DMS79 (cell line): ENCODE data around the gene SAPCD2.
A peak's percentile ranks its signal among the peaks of the same experiment; 100 is the strongest.
"Not testable (repeated sequence)": the region's sequence is repeated elsewhere in the genome, so short reads cannot be mapped to it uniquely, and the experiment has no call there.

Experiments used
- DNase-seq: peaks from one replicate; lab custom pipeline; 2025; lab: John Stamatoyannopoulos, UW

SAPCD2 gene

GRCh38 chr9:137070201-137070905 lies at the start of gene SAPCD2:
Gene SAPCD2, minus strand, starts transcription at chr9:137070557. Its CDS starts 97 bp downstream, at chr9:137070460.
- DNase-seq: peak; percentile 91

- not testable (repeated sequence) for DNase-seq
These were observed 47.8 kb upstream of the SAPCD2 start for GRCh38 chr9:137118092-137118603.

- no peak for DNase-seq
These were observed 46.9 kb upstream of the SAPCD2 start for GRCh38 chr9:137117269-137117731.

GRCh38 chr9:137116728-137117127 lies 46.4 kb upstream of the SAPCD2 start:
- DNase-seq: no peak

- no peak for DNase-seq
These were observed 45.7 kb upstream of the SAPCD2 start for GRCh38 chr9:137116027-137116507.

GRCh38 chr9:137115394-137116026 lies 45.2 kb upstream of the SAPCD2 start:
- DNase-seq: no peak

- no peak for DNase-seq
These were observed 44.4 kb upstream of the SAPCD2 start, which contains the start of gene DPP7 for GRCh38 chr9:137114613-137115393. Gene DPP7, minus strand, starts transcription at chr9:137114733. Its CDS starts 20 bp downstream, at chr9:137114713.

- DNase-seq: no peak
These were observed 43.9 kb upstream of the SAPCD2 start for GRCh38 chr9:137114220-137114612.

GRCh38 chr9:137113385-137114159 lies 43.2 kb upstream of the SAPCD2 start:
- DNase-seq: no peak

GRCh38 chr9:137112564-137113384 lies 42.4 kb upstream of the SAPCD2 start:
- DNase-seq: no peak

GRCh38 chr9:137111788-137112563 lies 41.6 kb upstream of the SAPCD2 start:
- DNase-seq: no peak

GRCh38 chr9:137110911-137111787 lies 40.8 kb upstream of the SAPCD2 start:
- no peak for DNase-seq

GRCh38 chr9:137110147-137110910 lies 40.0 kb upstream of the SAPCD2 start:
- no peak for DNase-seq

GRCh38 chr9:137109250-137110146 lies 39.1 kb upstream of the SAPCD2 start:
- DNase-seq: no peak

GRCh38 chr9:137108608-137109249 lies 38.4 kb upstream of the SAPCD2 start:
- DNase-seq: no peak

- DNase-seq: no peak
These were observed 37.6 kb upstream of the SAPCD2 start for GRCh38 chr9:137107982-137108381.
